Peyer's patch (tissue), 4 donors: Measurements from ENCODE around the gene PALLD.

Experiments used
- CTCF ChIP-seq, 6 experiments: fragments of 450-650 bp in 4 of 6; fragments of 200-600 bp in 2 of 6; sonication (generic) in 1 of 6; IDR thresholded peaks; one replicate each; pipeline ENCODE4 v1.5.1; 2017 to 2019; ENCODE audit warnings: antibody characterized with exemption in 6 of 6, mild to moderate bottlenecking in 3 of 6, moderate library complexity in 1 of 6
- POLR2A ChIP-seq, 2 donors: fragments of 450-650 bp; IDR thresholded peaks; one replicate each; pipeline ENCODE4 v1.5.1; 2017; ENCODE audit warnings: antibody characterized with exemption in 2 of 2, mild to moderate bottlenecking in 2 of 2, moderate library complexity in 2 of 2

- TF ChIP-seq CTCF (IDR thresholded peaks at IDR 0.05) = no peak
- no peak for TF ChIP-seq POLR2A (IDR thresholded peaks at IDR 0.05)
Observed at GRCh38 chr4:168678751-168679366, 182.0 kb downstream of the PALLD start.
